Measurements from ENCODE around the gene ZNF511.

GRCh38 chr10:133316266-133316665 lies 7.6 kb downstream of the ZNF511 start:
- TF ChIP-seq CTCF (IDR thresholded peaks at IDR 0.05; ENCODE audit: low read depth, low read length, poor library complexity, severe bottlenecking) (no peak), EZH2phosphoT487 (IDR thresholded peaks at IDR 0.05; ENCODE audit: borderline replicate concordance, low read length) (no peak)

Data from DOHH2 (cell line).